Fibroblast of skin of scalp (primary cell): ENCODE data around the gene ENO4. TPM values are rescaled to one million over a fixed set of nuclear protein-coding genes. Genes with fewer than 3 reads are reported as not detected.

ENCODE experiments used
- DNase-seq: peaks from one replicate; pipeline ENCODE4 v3.0.0-alpha.2; 2013
- polyA plus RNA-seq, 2 experiments: library from polyadenylated mRNA; unstranded; fragments of 120-200 nt; gene quantifications; one replicate each; pipeline ENCODE4 v1.2.1, GENCODE V29; 2013; ENCODE audit not compliant: insufficient read length in 2 of 2

Gene ENO4, protein sequence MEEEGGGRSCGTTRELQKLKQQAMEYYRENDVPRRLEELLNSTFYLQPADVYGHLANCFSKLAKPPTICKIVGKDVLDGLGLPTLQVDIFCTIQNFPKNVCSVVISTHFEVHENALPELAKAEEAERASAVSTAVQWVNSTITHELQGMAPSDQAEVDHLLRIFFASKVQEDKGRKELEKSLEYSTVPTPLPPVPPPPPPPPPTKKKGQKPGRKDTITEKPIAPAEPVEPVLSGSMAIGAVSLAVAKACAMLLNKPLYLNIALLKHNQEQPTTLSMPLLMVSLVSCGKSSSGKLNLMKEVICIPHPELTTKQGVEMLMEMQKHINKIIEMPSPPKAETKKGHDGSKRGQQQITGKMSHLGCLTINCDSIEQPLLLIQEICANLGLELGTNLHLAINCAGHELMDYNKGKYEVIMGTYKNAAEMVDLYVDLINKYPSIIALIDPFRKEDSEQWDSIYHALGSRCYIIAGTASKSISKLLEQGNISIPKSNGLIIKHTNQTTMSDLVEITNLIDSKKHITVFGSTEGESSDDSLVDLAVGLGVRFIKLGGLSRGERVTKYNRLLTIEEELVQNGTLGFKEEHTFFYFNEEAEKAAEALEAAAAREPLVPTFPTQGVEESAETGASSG
- 0.93 TPM for polyA plus RNA-seq (2013, experiment 1 of 2; ENCODE audit: insufficient read length)
- 0.51 TPM for polyA plus RNA-seq (2013, experiment 2 of 2; ENCODE audit: insufficient read length)

DNA sequence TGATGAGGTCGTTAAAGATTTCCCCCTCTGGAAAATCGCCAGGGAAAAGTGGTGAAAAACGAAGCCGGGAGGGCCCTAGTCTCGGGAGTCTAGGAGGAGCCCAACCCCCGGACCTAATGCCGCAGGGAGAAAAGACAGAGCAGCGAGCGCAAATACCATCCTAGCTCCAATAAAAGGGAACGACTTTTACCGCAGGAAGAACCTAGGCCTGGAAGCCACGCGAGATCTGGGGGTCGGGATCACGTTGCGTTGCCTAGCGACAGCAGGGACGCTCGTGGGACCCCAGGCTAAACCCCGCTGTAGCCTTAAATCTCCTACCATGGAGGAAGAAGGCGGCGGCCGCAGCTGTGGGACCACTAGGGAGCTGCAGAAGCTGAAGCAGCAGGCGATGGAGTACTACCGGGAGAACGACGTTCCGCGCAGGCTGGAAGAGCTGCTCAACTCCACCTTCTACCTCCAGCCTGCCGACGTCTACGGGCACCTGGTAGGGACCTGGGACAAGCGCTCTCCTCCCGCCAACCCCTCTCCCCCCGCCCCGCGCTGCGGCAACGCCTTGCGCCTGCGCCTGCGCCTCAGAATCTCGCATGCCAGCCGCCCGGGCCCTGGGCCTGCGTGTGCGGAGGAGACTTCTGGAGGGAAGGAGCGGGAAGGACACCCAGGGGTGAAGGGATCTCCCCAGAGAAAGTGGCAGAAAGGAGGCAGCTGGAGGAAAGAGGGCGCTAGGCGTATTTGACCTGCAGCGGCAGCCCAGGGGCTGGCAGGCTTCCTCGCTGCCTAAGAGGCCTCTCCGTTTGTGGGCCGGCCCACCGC is at the start of gene ENO4:
ENO4 (plus strand) TSS at position 252 of the 810 bp plus-strand sequence; CDS start at position 320, 68 bp downstream.
- DNase-seq = peak; percentile 86

DNA sequence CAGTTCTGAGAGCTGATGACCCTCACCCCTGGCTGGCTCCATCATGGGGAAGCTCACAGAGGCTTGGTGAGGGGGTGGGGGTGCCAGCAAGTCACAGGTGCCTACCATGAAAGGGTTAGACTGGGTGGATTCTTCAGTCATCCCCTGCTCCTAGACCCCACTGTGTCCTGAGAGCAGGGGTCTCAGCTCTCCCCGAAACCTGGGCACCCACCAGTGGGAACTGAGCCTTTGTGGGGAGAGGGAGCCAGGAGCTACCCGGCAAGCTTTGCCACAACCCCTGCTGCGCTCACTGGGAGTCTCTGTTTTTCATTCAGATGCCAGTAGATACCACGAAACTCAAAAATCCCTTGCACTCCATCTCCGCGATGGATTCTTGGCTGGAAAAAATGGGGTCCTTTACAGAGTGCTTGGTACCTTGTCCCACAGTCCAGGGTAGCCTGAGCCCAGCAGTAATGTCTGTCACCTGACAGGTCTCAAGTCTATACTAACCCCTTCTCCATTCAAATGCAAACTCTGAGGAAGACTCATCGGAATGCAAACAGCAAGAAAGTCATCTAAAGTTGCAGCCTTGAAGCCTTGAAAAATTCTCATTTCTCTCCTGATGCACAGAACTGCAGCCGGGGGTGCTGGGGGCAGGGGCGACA is 48.9 kb upstream of the ENO4 start:
- no peak for DNase-seq

DNA sequence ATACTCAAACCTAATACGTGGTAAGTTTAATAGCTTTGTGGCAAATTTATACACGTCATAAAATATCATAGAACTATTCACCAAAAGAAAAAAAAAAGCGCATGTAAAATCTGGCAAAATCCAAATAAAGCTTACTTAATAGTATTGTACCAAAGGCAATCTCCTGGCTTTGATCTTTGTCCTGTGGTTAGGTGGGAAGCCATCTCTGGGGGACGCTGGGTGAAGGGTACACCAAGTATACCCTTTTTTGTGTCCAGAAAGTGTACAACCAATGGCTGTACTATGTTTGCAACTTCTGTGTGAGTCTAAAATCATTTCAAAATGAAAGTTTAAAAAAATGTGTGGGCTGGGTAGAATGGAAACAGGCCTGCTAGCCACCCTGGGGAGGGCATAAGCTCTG is 47.6 kb upstream of the ENO4 start:
- no peak for DNase-seq

DNA sequence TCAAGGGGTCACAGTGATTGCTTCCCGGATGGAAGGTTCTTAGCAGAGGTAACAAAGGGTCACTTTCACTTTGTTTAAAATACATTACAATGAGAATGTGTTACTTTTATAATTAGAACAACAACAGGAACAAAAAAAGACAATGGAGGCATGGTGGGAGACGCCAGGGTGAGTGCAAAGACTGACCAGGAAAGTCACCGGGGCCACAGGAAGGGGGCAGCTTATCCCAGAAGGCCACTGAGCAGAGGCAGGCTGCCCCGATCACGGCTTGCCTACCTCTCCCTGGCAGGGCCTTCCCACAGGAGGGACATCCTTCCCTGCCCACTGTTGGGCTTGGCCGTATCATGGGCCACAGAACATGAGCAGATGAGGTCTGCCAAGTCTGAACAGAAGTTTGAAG is 46.8 kb upstream of the ENO4 start:
- DNase-seq = no peak

DNA sequence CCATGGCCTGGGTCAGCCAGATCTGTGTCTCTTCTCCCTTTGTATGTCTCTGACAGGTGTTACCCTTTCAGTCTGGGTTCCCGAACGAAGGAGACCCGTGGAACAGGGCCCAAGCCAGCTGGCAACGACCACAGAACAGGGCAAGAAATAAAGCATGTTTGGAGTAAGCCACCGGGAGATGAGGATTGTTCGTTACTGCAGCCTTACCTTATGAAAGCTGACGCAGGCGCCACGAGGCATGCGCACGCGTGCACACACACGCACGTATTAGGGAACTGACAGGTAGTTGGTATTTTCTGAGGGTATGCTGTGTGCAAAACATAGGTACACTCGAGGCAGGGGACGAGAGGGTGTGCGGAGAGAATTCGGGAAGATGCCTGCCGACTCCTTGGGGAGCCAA is 46.4 kb upstream of the ENO4 start:
- no peak for DNase-seq

DNA sequence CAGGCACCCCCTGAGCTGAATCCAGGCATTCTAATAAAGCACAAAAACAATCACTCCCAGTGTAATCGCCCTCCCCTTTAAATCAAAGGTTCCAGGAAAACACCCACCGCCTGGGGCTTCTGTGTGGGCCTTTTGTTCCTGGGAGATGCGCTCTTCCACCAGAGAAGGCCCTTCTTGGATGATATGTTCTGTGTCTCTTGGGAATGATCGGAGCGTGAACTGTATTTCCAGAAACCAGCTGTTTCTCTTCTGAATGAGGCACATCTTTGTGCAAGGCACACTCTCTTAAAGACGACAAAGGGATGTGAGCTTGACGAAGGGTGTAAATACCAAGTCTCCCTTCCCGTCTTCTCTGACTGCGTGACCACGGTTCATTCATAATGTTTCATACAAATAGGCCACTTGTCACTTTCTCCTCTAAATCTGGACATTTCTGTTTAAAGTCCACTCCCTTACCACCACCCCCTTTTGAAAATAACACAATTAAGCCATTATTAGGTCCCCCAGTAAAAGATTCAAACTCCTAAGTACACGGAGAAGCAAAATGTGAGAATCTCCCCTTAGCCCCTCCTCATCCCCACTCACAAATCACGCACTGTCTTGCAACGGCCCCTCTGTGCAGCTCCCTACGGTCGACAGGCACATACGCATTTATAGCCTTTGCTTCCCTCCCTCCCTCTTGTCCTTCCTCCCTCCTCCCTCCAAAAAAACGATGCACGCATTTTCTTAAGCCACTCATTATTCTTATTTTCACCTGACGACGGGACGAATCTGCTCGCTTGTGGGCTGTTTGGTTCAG is 45.6 kb upstream of the ENO4 start:
- DNase-seq = no peak

DNA sequence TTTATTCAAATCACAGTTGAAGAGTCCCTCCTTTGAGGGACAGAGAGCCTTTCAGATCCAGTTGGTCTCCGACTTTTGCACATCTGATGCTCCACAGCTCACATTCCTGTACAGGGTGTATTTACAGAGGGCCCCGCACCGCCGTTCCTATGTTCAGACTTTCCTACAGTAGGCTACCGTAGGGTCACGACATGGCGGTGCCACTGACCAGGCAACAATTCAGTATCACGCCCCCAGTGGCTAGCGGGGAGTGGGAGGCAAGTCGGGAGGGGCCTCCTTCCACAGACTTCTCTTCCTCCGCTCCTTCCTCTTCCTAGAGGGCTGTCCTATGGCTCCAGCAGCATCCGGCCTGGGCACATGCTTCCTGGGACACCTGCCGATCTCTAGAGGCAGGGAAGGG is 40.6 kb upstream of the ENO4 start:
- no peak for DNase-seq

DNA sequence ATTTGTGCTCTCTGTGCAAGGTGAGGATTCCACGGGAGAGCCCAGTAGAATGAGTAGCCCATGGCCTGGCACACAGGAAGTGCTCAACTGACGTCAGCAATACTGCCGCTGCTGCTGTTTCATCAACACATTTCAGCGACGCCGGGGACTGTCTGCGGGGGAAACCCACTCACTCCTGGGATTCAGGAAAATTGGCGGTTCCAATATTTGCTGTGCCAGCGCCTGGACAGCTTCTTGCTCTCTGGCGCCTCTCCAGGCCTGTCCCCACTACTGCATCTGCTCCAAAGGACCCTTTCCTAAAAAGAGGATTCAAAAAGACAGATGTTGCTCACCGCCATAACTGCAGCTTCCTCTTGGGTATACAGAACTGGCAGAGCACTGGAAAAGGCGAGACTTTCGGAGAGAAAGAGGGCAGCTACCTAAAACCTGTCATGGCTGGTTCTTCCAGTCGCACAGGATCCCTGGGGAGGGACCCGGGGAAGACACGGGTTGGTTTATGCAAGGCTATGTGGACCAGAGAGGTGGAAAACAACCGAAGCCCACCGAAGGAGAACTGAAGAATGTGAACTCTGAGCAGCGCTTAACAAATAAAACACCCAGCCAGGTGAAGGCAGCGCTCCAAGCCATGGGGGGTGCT is 39.7 kb upstream of the ENO4 start:
- peak; percentile 29 for DNase-seq

DNA sequence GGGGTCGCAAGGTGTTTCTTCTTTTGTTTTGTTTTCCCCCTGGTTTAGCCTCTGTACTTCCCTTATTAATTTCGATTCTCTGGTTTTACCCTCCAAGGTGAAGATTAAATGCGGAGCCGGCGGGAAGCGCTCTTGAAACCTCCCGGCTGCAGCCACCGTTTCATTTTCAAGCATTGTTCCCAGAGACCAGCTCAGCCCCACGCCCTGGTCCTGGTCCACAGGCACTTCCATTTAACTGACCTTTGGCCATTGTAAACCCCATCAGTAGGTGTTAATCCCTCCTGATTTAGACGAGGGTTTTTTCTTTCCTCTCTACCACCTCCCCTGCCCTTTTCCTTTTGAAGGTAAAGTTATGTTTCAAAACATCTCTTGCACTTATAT is 39.2 kb upstream of the ENO4 start:
- DNase-seq = no peak

DNA sequence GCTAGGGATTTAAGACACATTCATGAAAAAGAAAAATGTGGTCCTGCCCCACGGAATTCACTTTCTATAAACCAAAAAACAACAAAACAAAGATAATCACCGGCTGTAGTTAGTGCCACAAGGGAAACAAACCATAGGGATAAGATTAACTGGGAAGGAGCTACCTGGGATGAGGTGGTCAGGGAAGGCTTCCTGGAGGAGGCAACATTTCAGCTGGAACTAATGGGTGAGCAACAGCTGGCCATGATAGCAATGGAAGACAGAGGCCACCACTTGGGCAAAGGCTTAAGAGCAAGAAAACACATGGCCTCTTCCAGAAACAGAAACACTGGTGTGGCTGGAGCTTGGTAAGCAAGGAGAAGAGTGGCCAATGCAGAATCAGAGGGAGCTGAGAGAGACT is 38.4 kb upstream of the ENO4 start:
- no peak for DNase-seq

DNA sequence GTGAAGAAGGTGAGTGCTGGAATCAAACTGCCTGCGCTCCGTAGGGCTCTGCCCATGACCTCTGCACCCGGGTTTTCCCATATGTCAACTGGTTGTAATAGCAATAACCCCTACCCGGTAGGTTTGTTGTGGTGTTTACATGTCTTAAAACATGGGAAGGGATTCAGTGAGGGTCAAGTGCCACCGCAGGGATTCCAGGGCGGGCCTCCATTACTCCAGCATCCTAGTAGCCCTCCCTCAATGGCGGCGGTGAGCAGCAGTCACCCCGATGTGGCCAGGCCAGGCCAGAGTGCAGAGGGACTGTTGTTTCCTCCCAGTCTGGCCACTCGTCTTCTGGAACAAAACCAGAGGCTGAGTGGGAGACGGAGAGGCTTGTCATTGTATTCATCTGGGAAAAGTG is 37.6 kb upstream of the ENO4 start:
- no peak for DNase-seq

DNA sequence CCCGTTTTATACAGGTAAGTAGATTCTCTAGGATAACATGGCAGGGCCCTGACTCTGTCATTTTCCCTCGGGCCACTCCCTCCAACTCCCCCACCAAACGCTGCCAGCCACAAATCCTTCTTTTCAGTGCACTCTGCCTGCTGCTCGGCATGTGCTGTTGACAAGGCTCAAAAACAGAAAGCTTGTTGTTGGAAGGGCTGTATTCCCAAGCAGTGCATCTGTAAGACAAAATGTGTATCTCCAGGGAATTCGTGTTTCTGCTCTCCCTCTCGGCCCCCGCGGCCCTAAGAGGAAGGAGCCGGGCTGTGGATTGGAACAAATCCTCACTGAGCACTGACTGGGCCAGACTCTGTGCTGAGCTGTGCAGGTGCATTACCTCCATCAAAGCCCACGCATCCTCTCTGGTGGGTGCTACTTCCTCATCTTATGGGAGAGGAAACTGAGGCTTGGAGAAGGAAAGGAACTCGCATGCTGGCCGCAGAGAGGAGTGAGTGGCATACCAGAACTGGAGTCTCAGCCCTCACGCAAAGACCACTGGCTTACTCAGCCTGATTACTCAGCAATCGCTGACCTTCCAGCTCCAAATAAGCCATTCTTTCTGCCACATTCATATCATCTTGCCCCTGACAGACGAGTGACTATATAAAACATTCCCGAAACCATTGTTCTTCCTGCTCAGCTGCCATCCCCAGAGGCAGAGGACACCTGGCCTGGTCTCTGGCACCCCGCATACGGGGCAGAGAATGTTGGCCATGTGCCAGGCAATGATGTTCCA is 33.5 kb upstream of the ENO4 start:
- peak; percentile 54 for DNase-seq

DNA sequence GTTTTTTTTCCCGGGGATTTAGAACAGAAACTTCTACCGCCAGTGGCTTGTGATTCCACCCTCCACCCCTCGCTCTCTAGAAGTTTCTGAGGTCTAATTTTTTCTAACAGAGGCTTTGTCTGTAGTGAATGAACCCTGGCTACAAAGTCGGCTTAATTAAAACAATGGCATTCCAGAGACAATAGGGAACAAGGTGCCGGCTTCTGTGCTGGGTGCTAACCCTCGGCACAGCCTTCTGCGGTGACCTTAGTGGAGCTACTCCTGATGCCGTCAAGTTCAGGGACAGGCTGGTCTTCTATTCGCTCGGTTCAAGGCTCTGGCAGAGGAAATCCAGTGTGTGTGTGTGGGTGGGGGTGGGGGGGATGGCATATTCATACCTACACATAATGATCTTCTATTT is 32.1 kb upstream of the ENO4 start:
- DNase-seq = no peak

DNA sequence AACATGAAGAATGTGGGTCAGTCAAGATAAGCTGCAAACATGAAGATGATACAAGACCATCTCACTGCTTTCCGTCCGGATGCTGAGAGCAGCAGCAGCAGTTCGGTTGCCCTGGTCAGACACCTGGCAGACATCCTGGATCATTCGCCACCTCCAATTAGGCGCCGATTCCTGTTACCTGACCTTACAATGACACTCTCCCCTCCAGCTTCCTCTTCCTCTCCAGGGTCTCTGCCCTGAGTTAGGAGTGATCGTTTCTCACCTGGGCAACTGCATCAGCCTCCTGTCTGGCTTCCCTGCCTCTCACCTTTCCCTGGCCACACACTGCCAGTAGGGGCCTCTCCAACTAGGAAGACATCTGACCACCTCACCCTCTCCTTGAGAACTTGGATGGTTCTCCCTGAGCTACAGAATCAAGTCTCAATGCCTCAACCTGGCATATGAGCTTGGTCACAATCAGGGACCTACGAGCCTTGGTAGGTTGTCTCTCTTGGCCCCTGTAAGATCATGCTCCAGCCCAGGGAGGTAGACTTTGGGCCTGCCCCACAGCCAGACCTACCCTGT is 31.4 kb upstream of the ENO4 start:
- DNase-seq = no peak

DNA sequence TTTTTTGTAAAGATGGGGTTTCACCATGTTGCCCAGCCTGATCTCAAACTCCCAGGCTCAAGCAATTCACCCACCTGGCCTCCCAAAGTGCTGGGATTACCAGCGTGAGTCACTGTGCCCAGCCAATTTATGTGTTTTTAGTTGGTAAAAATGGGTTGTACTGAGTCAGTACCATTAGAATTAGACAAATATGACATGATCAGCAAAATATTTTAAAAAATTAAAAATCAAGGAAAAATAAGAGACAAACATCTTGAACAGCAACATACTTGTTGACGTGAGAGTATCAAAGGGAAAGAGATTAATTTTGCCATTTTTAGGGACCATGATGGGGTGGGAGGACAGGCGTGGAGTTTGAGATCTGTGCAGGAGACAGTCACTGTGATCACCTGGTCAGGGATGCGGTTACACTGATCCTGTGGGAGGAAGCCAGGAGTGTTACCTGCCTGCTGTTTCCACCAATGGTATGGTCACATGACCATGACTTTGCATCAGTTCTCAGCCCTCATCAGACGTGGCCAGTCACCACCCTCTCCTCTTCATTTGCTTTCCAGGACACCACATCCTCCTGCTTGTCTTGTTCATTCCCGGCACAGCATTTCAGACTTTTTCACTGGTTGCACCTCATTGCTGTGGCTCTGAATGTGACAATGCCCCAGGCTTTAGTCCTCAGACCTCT is 29.2 kb upstream of the ENO4 start:
- DNase-seq = no peak

DNA sequence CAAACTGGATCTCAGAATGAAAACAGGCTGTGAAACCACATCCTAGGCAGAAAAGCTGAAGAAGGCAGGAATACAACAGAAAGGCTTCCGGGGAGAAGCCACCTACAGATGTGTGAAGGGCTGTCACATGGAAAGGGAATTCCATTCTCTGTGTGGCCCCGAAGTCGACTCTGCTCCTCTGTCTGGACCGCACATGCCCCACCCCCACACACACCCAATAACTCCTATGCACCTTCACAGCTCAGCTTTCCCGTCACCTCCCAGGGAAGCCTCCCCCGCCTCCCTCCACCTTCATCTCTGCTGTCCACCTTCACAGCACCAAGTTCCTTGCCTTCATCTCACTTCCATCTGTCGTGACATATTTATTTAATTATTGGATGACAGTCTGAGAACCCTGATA is 23.4 kb upstream of the ENO4 start:
- DNase-seq = no peak

DNA sequence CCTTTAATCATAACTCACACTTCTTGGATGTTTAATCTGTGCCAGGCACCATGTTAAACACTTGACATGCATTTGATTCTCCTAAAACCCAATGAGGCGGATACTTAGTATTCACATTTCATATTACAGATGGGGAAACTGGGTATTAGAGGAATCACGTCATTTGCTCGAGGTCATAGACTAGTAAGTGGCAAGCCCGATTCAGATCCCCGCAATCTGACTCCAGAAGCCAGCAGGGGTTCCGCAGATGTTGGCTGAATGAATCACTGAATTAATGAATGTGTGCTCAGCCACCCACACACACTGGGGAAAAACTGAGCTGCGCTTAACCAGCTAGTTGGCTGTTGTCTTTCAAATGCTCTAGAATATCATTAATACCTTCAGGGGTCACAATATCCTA is 22.5 kb upstream of the ENO4 start:
- peak; percentile 74 for DNase-seq

DNA sequence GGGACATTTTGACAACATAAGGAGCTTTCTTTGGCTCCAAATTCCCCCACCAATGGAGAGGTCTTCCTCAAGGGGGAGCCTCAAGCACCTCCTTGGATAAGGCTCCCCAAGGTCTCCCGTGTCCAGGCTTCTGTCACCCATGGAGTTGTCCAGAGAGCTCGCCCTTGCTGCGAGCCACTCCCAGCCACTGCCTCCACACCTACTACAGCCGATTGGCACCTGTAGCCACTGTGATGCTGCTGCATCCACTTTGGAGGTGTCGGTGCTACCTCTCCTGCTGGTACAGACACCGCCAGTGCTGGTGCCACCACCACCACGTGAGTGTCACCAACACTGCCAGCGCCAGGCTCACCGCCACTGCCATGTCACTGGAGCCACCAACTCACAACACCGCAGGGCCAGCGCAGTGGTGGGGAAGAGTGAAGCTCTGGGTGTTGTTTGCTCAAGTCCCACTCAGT is 22.1 kb upstream of the ENO4 start:
- no peak for DNase-seq

DNA sequence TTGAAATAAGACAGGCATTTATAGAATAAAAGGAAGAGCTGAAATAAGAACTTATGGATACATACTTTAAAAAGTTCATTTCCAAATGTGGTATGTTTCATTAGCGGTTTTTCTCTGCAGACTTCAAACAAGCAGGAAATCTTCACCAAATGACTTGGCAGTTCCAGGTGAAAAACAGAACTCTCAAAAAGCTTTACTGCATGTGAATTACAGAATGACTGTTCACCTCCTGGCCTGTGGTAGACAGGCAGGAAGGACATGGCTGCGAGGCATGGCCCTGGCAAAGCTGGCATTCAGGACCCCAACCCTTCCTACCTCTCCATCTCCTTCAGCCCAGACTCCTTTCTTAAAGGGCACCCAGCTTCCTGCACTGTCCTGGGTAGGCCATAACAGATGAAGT is 21.2 kb upstream of the ENO4 start:
- DNase-seq = no peak

DNA sequence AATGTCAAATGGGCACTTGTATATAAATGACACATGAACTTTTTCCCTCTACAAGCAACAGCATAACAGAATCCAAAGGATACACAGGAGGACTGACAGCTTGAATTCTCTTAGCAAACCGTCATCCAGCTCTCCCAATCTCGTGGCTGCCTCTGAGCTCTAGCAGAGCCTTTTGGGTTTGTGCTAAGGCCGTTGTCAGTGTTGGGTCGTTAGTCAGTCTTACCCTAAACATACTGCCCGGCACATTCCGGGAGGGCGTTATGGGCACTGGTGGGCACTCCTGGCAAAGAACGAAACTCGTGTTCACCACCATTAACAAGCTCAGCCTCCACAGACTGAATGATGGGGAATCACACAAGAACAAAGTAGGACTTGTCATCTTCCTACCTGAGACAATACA is 19.6 kb upstream of the ENO4 start:
- DNase-seq = no peak
